Activated T-cell treated with anti-CD3 and anti-CD28 coated beads, Interleukin-2, amount 50 U/mL, for 72 hours (primary cell): ENCODE measurements around the gene LPP. TPM values are rescaled to one million over a fixed set of nuclear protein-coding genes. Genes with fewer than 3 reads are reported as not detected.

Experiments used
- ATAC-seq, 2 donors: fragments of 150-1000 bp; cut with Tn5 transposase; replicated peaks in 1 of 2; 2 replicates each; pipeline ENCODE4 v1.10.0; 2021; ENCODE audit warnings: moderate library complexity in 2 of 2, mild to moderate bottlenecking in 1 of 2
- DNase-seq, 2 donors: peaks; one replicate each; pipeline ENCODE4 v3.0.0; 2021 to 2022; ENCODE audit warnings: mixed read lengths in 1 of 2
- H3K27ac Mint-ChIP-seq: one replicate; pipeline ENCODE4 v1.8.0; 2022; ENCODE audit warnings: mild to moderate bottlenecking, moderate library complexity, mixed read lengths
- H3K27me3 Mint-ChIP-seq: one replicate; pipeline ENCODE4 v1.8.0; 2022; ENCODE audit warnings: low read depth, mixed read lengths
- H3K36me3 Mint-ChIP-seq, 2 donors: one replicate each; pipeline ENCODE4 v1.8.0; 2022; ENCODE audit warnings: mixed read lengths in 2 of 2, mild to moderate bottlenecking in 1 of 2; ENCODE audit not compliant: insufficient read depth in 2 of 2
- H3K4me1 Mint-ChIP-seq: one replicate; pipeline ENCODE4 v1.8.0; 2022; ENCODE audit warnings: low read depth, mixed read lengths
- H3K4me3 Mint-ChIP-seq, 2 donors: one replicate each; pipeline ENCODE4 v1.8.0; 2022; ENCODE audit warnings: mild to moderate bottlenecking in 2 of 2, mixed read lengths in 2 of 2, moderate library complexity in 2 of 2
- H3K9me3 Mint-ChIP-seq, 2 donors: one replicate each; pipeline ENCODE4 v1.8.0; 2022; ENCODE audit warnings: mixed read lengths in 2 of 2
- total RNA-seq, 2 donors: library from RNA; stranded (reverse); gene quantifications; one replicate each; pipeline ENCODE4 v1.2.3, GENCODE V29; 2022

LPP gene
- total RNA-seq, 2 donors from 2014 or later, result 50.4 to 67.7 TPM

- no peak for ATAC-seq
- peaks cover 25% of the 10 kb centered on the region for H3K4me1 Mint-ChIP-seq
- H3K27me3 Mint-ChIP-seq, result no peaks in the 10 kb centered on the region
- no peaks in the 10 kb centered on the region for H3K9me3 Mint-ChIP-seq
- no peak overlapping the region for H3K27ac Mint-ChIP-seq
- DNase-seq, result no peak
- no peak overlapping the region for H3K4me3 Mint-ChIP-seq
- H3K36me3 Mint-ChIP-seq, result peaks cover 0 to 3% of the 10 kb centered on the region in 2 donors
Measured at GRCh38 chr3:188212308-188212969, 58.5 kb downstream of the LPP start.

DNA sequence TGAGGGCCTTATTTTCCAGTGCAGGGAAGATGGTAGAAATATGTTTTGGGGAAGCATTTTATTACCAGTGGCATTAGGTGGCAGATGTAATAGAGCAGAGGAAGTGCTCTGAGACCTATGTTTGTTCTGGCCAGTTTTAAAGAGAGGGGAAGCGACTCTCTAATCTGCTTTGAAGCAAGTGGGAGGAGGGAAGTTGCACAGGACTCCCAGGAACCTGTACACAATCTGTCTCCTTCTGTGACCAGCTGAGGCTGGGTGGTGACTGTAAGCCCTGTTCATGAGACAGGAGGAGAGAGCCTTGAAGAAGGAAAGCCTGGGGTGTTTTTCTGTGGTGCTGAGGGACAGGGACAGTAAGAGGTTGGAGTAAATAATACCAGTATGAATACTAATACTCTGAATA is 60.5 kb downstream of the LPP start:
- peaks cover 0 to 3% of the 10 kb centered on the region in 2 donors for H3K36me3 Mint-ChIP-seq
- H3K27me3 Mint-ChIP-seq, result no peaks in the 10 kb centered on the region
- no peak overlapping the region for H3K27ac Mint-ChIP-seq
- ATAC-seq, result no peak
- DNase-seq, result no peak
- no peak overlapping the region for H3K4me3 Mint-ChIP-seq
- peaks cover 30% of the 10 kb centered on the region for H3K4me1 Mint-ChIP-seq
- H3K9me3 Mint-ChIP-seq, result no peaks in the 10 kb centered on the region

DNA sequence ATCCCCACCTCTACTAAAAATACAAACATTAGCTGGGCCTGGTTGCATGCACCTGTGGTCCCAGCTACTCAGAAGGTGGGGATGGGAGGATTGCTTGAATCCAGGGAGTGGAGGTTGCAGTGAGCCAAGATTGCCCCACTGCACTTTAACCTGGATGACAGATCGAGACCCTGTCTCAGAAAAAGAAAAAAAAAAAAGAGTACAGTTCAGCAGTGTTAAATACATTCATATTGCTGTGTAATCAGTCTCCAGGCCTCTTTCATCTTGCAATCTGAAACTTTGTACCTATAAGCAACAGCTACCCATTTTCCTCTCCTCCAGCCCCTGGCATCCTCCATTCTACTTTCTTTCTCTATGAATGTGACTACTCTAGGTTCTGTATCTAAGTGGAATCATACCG is 61.2 kb downstream of the LPP start:
- Mint-ChIP-seq H3K36me3 (peaks cover 0 to 1% of the 10 kb centered on the region in 2 donors), H3K4me3 (no peak overlapping the region), H3K9me3 (no peaks in the 10 kb centered on the region), H3K4me1 (peaks cover 30% of the 10 kb centered on the region), H3K27ac (no peak overlapping the region), H3K27me3 (no peaks in the 10 kb centered on the region)
- no peak for DNase-seq
- no peak for ATAC-seq

DNA sequence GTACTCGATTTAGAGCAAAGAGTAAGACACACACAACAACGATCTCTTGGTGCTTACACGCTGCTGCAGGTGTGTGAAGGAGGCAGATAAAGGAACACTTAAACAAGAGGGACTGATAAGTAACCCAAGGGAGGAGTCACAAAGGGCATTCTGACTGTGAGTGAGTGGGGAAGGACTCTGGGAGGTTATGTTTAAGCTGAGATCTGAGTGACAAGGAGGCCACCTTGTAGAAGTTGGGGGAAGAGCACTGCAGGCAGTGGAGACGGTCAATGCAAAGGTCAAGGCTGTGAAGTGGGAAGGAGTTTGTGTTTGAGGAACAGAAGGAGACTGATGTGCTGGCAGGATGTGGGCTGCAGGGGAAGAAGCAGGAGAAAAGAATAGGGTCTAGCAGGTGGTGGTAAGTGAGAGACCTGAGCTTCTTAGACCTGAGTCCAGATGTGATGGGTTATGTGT is 63.1 kb downstream of the LPP start:
- H3K4me3 Mint-ChIP-seq, result no peak overlapping the region
- no peaks in the 10 kb centered on the region for H3K9me3 Mint-ChIP-seq
- DNase-seq (peak in 1 of 2 donors; percentile 2), ATAC-seq (peak; percentile 55 to 65)
- H3K27ac Mint-ChIP-seq, result no peak overlapping the region
- H3K36me3 Mint-ChIP-seq, result no peaks in the 10 kb centered on the region
- H3K27me3 Mint-ChIP-seq, result no peaks in the 10 kb centered on the region
- H3K4me1 Mint-ChIP-seq, result peaks cover 30% of the 10 kb centered on the region

GRCh38 chr3:188217726-188218125 is 63.8 kb downstream of the LPP start:
- Mint-ChIP-seq H3K4me1 (peaks cover 30% of the 10 kb centered on the region), H3K27ac (no peak overlapping the region), H3K9me3 (no peaks in the 10 kb centered on the region), H3K4me3 (no peak overlapping the region), H3K27me3 (no peaks in the 10 kb centered on the region), H3K36me3 (no peaks in the 10 kb centered on the region)
- ATAC-seq (no peak), DNase-seq (no peak)

GRCh38 chr3:188218603-188219002 is 64.6 kb downstream of the LPP start:
- DNase-seq (no peak), ATAC-seq (no peak)
- H3K9me3 Mint-ChIP-seq, result no peaks in the 10 kb centered on the region
- H3K27ac Mint-ChIP-seq, result no peak overlapping the region
- peaks cover 24% of the 10 kb centered on the region for H3K4me1 Mint-ChIP-seq
- no peaks in the 10 kb centered on the region for H3K36me3 Mint-ChIP-seq
- H3K27me3 Mint-ChIP-seq, result no peaks in the 10 kb centered on the region
- H3K4me3 Mint-ChIP-seq, result no peak overlapping the region

DNA sequence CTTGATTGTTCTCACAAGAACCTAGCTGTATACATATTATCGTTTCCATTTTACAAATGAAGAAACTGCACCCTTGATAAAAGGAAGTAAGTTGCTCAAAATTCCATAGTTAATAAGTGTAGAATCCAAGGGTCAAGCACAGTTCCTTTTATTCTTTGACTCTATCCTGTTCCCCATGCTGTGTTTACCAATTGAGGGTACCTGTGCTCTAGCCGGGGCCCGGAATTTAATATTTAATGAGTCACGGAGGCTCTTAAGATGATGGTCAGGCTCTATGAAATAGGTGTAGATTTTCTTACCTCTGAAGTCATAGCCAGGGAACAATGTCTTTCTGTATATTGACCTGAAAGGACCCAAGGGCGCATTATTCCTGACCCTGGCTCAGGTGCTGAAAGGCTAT is 65.2 kb downstream of the LPP start:
- H3K36me3 Mint-ChIP-seq, result no peaks in the 10 kb centered on the region
- peaks cover 18% of the 10 kb centered on the region for H3K4me1 Mint-ChIP-seq
- H3K27me3 Mint-ChIP-seq, result no peaks in the 10 kb centered on the region
- ATAC-seq, result no peak
- DNase-seq, result no peak
- no peak overlapping the region for H3K27ac Mint-ChIP-seq
- no peak overlapping the region for H3K4me3 Mint-ChIP-seq
- H3K9me3 Mint-ChIP-seq, result no peaks in the 10 kb centered on the region

GRCh38 chr3:188220097-188220788 is 66.3 kb downstream of the LPP start:
- Mint-ChIP-seq H3K27ac (no peak overlapping the region), H3K36me3 (no peaks in the 10 kb centered on the region), H3K4me1 (peaks cover 14% of the 10 kb centered on the region), H3K4me3 (no peak overlapping the region), H3K9me3 (no peaks in the 10 kb centered on the region), H3K27me3 (no peaks in the 10 kb centered on the region)
- DNase-seq (no peak), ATAC-seq (no peak)

- DNase-seq (no peak), ATAC-seq (no peak)
- Mint-ChIP-seq H3K36me3 (peaks cover 2 to 5% of the 10 kb centered on the region in 2 donors), H3K4me3 (no peak overlapping the region), H3K27ac (no peak overlapping the region), H3K27me3 (no peaks in the 10 kb centered on the region), H3K9me3 (peaks cover 0 to 2% of the 10 kb centered on the region in 2 donors), H3K4me1 (peaks cover 14% of the 10 kb centered on the region)
Measured at GRCh38 chr3:188220988-188221818, 67.2 kb downstream of the LPP start.

DNA sequence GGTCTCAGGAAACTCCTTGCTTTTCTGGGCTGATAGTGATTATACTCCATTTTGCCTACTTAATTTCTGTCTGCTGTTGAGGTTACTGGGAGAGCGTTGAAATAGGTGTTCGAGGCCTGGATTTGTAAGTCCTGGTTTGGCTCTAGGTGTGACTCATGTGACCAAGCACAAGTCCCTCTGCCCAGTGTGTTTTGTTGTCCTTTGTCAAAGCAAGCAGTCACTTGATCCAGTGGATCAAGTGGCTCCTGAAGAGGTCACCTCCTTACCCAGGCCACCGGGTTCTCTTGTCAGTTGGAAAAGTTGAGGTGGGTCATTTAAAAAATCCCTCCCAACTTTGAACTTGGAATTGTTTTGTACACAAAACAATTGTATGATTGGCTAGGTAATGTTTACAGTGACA is 70.0 kb downstream of the LPP start:
- no peaks in the 10 kb centered on the region for H3K27me3 Mint-ChIP-seq
- DNase-seq (no peak), ATAC-seq (no peak)
- no peak overlapping the region for H3K4me3 Mint-ChIP-seq
- peaks cover 0 to 2% of the 10 kb centered on the region in 2 donors for H3K9me3 Mint-ChIP-seq
- H3K36me3 Mint-ChIP-seq, result peaks cover 2 to 8% of the 10 kb centered on the region in 2 donors
- peaks cover 4% of the 10 kb centered on the region for H3K4me1 Mint-ChIP-seq
- H3K27ac Mint-ChIP-seq, result no peak overlapping the region

DNA sequence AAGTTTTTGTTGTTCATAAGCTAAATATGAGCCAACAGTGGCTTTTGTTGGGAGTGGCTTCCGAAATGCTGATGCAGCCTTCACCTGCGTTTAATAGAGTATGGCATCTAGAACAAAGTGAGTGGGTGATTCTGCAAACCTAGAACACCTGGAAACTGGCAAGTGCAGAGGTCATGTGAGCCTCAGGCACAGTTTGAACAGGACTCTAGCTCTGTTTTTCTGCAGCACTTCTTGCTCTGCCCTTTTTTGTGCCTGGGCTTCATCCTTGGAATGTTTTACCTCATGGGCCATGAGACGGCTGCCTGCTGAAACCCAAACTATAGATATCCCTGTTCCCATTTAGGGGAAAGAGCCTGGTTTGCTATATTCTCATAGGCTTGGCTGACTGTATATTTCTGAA is 73.5 kb downstream of the LPP start:
- H3K9me3 Mint-ChIP-seq, result peaks cover 0 to 2% of the 10 kb centered on the region in 2 donors
- no peak overlapping the region for H3K27ac Mint-ChIP-seq
- no peak overlapping the region for H3K4me3 Mint-ChIP-seq
- peaks cover 4% of the 10 kb centered on the region for H3K4me1 Mint-ChIP-seq
- H3K36me3 Mint-ChIP-seq, result peaks cover 2 to 11% of the 10 kb centered on the region in 2 donors
- DNase-seq, result no peak
- H3K27me3 Mint-ChIP-seq, result no peaks in the 10 kb centered on the region
- ATAC-seq, result no peak

DNA sequence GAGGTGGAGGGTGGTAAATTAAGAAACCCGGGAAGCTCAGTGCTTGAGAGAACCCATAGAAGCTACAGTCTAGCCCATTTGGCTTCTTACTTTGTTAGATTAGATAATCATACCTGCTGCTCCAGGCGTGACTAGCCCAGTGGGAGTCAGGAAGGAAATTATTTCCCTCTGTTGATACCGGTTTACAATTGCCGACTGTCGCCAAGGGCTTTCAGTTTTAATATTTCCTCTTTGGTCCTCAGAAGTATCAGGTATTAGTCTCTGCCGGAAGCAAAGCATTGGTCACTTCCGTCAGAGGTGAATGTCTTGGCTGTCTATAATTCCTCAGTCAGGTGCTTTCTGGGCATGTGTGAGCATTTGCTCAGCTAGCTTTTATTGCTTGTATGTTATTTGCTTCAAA is 75.2 kb downstream of the LPP start:
- Mint-ChIP-seq H3K27me3 (no peaks in the 10 kb centered on the region), H3K27ac (no peak overlapping the region), H3K4me3 (no peak overlapping the region), H3K4me1 (peaks cover 10% of the 10 kb centered on the region), H3K36me3 (peaks cover 2 to 12% of the 10 kb centered on the region in 2 donors), H3K9me3 (peaks cover 0 to 2% of the 10 kb centered on the region in 2 donors)
- DNase-seq (no peak), ATAC-seq (no peak)

DNA sequence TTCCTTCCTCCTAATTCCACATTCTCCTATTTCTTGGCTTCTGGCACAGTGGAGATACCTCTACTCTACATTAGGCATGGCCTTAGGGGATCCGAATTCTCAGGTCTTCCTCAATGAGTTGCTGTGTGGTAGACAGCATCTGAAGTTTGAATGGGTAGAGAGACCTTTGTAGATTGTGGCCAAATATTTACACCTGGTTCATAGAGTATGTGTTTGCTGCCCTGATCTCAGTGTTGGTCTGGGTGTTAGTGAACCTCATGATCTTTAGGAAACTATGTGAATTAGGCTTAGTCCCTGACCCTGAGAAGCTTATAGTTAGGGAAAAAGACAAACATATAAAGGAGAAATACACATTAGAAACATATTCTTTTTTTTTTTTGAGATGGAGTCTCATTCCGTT is 75.8 kb downstream of the LPP start:
- DNase-seq, result no peak
- H3K27ac Mint-ChIP-seq, result no peak overlapping the region
- no peak overlapping the region for H3K4me3 Mint-ChIP-seq
- H3K27me3 Mint-ChIP-seq, result no peaks in the 10 kb centered on the region
- peaks cover 0 to 2% of the 10 kb centered on the region in 2 donors for H3K9me3 Mint-ChIP-seq
- no peak for ATAC-seq
- peaks cover 16% of the 10 kb centered on the region for H3K4me1 Mint-ChIP-seq
- H3K36me3 Mint-ChIP-seq, result peaks cover 2 to 12% of the 10 kb centered on the region in 2 donors
